ENCODE measurements around the gene CDH13. TPM values are rescaled to one million over a fixed set of nuclear protein-coding genes. Genes with fewer than 3 reads are reported as not detected.

Gene CDH13
- 0.02 to 0.03 TPM in 2 of 5 replicates, not detected in the others for total RNA-seq (2022; extraction: Qiagen RNA extraction; ENCODE audit: low read depth)

GRCh38 chr16:82626791-82627261 lies at the start of gene CDH13:
CDH13 (plus strand) TSS chr16:82626969.

GRCh38 chr16:83807710-83808572 lies 1181.2 kb downstream of the CDH13 start, which contains the start of gene HSBP1:
HSBP1 (plus strand) TSS chr16:83807978; CDS start chr16:83808077, 99 bp downstream.

All from A549 treated with GW870086 at 1 μM for 4 hours (cell line).